Anterior cingulate cortex (tissue), 58 donors: ENCODE measurements around the gene ZBTB17.
"Not testable (repeated sequence)": the region's sequence is repeated elsewhere in the genome, so short reads cannot be mapped to it uniquely, and the experiment has no call there.

ENCODE experiments used
- DNase-seq, 58 donors: peaks; one replicate each; lab custom pipeline; 2025; lab: John Stamatoyannopoulos, UW

ZBTB17 gene

DNA sequence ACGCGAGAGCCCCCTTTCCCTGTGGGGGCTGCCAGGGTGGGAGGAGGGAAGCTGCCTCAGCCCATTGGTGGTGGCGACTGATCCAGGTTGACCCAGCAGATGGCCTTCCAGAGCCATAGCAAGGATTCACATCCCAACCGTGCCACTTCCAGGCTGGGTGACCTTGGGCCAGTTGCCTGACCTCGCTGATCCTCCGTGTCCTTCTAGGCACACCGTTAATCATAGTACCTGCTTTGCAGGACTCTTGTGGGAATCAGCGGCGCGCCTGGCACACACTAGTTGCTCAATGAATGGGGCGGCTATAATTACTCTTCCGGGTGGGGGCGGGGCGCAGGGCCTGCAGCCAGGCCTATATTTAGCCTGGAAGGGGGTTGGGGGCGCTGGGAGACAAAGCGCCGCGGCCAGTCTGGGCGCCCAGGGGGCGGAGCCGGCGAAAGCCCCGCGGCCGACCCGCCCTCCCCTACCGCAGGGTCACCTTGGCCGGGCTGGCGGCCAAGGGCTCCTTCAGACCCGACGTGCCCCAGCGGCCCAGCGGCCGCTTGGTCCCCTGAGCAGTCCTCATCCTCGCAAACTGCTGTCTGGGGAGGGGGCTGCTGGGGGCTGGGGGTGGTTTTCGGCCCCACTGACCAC lies 36.8 kb upstream of the ZBTB17 start:
- DNase-seq: peak in 25 of 58 donors; percentile 7 to 65 (median 15)

DNA sequence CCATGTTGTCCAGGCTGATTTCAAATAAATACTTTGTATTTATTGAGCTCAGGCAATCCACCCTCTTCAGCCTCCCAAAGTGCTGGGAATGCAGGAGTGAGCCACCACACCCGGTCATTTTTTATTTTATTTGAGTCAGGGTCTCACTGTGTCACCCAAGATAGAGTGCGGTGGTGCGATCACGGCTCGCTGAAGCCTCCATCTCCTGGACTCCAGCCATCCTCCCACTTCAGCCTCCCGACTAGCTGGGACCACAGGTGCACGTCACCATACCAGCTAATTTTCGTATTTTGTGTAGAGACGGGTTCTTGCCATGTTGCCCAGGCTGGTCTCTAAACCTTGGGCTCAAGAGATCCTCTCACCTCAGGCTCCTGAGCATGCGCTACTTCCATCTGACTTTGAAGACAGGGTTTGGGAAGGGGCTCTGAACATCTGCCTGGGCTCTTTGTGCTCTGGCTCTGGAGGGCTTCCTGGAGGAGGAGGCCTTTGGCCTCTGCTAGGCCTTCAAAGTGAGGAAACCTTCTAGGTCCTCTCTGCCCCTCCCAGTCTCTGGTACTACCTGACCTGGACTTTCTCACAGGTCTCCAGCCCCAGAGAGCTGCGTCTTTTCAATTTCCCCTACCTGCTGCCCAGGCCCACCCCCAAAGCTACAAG lies 36.2 kb upstream of the ZBTB17 start:
- peak in 1 of 58 donors; percentile 60 for DNase-seq

DNA sequence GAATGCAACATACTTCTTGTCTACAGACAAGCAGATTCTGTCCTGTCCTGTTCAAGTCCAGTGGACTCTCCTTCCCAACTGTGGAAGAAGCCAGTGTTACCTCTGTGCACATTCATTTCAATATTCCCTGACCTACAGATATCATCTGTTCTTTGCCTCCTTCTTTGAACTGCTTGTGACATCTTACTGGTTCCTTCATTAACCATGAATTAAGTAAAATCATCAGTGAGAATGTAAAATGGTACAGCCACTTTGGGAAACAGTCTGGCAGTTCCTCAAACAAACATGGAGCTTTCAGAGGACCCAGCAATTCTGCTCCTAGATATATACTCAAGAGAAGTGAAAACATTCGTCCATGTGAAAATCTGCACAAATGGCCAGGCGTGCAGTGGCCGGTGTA lies 34.9 kb upstream of the ZBTB17 start:
- no peak for DNase-seq

DNA sequence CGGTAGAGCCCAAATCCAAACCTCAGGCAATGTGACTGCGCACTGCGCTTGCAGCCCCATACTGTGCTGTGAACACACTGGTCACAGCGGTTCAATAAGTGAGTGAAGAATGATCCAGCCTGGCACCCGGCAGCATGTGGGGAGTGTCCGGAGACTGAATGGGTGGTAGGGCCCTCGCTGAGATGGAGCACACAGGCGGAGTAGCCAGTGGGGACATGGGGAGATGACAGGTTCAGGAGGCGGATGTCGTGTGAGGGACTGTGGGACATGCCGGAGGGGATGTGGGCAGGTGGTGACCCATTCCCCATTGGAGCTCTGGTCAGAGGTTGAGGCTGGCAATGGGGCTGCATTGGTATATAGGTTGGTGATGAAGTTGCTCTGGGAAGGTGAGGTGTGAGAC lies 33.8 kb upstream of the ZBTB17 start:
- DNase-seq: no peak

DNA sequence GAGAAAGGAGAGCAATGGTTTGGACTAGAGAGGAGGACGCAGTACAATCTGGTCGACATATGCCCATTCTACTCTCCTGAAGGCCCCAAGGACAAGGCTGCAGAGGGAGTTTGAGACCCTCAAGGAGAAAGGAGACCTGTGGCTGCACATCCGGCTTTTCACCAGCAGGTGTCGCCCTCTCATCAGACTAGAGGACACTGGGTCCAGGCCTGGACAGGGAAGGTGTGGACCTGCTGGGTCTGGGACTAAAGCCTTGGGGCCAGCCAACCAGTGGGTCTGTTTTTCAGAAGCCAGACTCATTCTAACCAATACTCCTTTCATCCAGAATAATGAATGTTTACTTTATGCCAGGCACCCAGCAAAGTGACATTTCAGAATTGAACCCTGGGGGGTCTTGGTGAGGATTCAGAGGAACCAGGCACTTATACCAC lies 33.1 kb upstream of the ZBTB17 start:
- peak in 55 of 58 donors; percentile 10 to 85 (median 50) for DNase-seq

DNA sequence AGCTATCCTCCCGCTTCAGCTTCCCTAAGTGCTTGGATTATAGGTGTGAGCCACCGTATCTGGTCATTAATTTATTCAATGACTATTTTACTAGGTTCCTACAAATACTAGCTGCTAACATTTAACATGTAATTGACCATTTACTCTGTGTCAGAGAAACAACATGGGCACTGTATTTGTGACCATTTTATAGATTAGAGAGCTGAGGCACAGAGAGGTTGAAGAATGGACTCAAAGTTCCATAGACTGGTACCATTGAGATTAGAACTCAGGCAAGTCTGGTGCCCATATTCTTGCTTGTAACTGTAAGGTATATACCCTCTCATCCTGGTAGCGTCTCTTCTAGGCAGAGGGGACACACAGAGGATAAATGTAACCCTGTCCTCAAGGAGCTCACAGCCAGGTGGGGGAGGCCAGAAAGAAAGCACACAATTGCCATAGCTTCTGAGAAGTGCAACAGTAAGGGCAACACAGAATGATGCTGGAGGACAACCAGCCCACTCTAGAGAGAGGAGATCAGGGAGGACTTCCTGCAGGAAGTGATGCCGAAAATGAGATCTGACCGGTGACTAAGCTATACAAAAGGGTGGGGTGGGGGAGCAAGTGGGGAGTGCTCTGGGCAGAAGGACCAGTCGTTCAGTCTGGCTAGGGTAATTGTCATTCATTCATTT lies 31.9 kb upstream of the ZBTB17 start:
- DNase-seq: no peak

DNA sequence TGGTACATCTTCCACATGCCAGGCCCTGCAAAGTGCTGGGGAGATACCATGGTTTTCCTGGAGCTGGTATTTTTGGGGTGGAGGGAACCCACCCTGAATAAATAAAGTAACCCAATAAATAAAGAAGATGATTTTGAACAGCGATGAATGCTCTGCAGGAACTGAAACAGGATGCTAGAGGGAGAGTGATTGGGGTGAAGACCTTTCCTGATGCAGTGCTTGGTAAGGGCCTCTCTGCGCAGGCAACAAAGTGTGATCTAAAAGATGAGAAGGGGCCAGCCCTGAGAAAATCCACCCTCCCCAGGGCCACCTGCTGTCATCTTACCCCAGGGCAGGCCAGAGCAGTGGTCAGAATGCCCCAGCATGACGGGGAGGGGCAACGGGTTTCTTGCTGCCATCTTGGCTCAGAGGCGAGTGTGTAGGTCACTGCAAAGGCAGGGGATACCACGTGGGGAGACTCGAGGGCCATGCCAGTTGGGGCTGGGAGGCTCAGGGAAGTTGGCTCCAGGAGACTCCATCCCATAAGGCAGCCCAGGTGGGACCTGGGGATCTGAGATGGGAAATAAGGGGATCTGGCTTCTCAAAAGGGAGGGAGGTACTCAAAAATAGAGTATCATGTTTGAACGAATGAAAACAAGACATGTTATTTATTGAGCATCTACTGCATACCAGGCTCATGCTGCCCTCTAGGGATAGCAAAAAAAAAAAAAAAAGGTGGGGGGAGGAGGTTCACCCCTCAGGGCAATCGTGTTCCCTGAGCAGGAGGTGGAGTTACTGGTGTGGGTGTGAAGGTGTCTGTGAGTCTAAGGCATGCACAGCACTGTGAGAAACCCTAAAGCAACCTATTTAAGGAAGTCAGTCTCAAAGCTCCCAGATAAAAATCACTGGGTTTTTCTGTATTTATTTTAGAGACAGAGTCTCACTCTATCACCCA lies 30.9 kb upstream of the ZBTB17 start:
- DNase-seq: no peak

DNA sequence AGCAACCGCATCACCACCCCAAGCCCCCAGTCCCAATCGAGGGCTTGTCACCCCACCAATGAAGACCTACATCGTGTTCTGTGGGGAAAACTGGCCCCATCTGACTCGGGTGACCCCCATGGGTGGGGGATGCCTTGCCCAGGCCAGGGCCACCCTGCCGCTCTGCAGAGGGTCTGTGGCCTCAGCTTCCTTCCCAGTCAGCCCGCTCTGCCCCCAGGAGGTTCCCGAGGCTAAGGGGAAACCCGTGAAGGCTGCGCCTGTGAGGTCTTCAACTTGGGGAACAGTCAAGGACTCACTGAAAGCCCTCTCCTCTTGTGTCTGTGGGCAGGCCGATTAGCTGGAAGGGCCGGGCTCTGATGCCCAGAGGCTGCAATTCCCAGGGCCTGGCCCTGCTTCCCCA lies 30.1 kb upstream of the ZBTB17 start:
- DNase-seq: no peak

DNA sequence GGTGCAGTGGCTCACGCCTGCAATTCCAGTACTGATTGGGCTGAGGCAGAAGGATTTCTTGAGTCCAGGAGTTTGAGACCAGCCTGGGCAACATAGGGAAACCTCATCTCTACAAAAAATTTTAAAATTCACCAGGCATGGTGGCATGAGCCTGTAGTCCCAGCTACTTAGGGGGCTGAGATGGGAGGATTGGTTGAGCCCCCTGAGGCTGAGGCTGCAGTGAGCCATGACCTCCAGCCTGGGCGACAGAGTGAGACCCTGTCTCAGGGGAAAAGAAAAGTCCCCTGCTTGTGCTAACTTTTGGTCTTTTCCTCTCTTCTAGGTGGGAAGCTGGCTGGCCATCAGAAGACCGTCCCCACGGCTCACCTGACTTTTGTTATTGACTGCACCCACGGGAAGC lies 29.7 kb upstream of the ZBTB17 start:
- no peak for DNase-seq

DNA sequence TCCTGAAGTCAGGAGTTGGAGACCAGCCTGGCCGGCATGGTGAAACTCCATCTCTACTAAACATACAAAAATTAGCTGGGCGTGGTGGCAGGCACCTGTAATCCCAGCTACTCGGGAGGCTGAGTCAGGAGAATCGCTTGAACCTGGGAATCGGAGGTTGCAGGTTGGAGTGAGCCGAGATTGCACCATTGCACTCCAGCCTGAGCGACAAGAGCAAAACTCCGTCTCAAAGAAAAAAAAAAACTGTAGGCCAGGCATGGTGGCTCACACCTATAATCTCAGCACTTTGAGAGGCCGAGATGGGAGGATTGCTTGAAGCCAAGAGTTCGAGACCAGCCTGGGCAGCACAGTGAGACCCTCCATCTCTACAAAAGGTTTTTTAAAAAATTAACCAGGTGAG lies 25.4 kb upstream of the ZBTB17 start:
- DNase-seq: not testable (repeated sequence)

DNA sequence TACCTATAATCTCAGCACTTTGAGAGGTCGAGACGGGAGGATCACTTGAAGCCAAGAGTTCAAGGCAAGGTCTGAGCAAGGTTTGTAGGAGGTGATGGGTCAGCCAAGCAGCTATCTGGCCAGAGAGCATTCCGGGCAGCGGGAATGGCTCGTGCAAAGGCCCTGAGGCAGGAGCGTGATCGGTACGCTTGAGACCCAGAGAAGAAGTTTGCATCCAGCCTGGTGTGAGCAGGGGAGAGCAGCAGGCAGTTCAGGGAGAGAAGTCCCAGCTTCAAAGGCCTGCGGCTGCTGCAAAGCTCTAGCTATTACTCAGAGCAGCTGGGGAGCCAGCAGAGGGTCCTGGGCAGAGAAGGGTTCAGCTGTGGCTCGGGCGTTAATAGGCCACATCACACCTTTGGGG lies 23.0 kb upstream of the ZBTB17 start:
- no peak for DNase-seq

DNA sequence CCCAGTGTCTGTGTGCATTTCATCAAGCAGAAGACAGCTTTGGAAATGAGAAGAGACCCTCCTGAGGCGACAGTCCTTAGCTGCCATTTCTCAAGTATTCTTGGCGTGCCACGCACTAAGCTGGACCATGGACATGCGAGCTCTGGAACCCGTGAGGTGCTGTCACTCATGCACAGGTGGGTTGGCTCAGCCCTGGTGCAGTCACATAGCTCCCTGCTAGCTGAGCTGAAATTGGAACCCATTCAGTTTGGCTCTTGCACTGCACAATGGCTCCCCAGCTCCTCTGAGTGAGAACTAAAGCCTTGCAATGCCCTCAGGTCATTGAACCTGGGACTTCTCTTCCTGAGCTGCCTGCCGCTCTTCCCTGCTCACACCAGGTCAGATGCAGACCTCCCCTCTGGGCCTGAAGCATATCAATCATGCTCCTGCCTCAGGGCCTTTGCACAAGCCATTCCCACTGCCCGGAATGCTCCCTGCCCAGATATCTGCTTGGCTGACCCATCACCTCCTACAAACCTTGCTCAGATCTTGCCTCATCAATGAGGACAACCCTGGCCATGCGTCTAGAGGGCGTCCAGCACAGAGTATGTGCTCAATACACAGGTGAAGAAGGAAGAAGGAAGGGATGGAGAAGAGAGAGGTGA lies 21.9 kb upstream of the ZBTB17 start:
- DNase-seq: no peak

DNA sequence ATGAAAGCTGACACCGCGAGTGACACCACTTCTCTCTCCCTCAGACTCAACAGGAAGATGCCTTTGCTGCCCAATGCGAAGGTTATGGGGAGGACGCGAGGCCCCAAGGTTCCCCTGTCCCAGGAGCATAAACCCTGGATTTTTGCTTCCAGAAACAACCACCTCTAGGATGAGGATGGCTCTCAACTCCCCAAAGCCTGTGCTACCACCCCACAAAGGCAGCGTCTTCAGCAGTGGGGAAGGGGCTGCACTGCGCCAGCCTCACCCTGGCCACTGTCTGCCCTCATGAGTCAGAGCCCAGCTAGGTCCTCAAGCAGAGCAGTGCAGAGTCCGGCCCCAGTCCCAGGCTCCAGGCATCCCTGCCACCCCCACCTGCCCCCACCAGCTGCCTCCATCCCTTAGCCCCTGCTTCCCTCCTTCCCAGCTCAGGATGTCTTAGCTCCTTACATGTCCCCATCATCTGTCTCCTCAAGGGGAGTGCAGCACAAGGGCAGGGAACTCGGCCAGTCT lies 21.2 kb upstream of the ZBTB17 start:
- DNase-seq: no peak

DNA sequence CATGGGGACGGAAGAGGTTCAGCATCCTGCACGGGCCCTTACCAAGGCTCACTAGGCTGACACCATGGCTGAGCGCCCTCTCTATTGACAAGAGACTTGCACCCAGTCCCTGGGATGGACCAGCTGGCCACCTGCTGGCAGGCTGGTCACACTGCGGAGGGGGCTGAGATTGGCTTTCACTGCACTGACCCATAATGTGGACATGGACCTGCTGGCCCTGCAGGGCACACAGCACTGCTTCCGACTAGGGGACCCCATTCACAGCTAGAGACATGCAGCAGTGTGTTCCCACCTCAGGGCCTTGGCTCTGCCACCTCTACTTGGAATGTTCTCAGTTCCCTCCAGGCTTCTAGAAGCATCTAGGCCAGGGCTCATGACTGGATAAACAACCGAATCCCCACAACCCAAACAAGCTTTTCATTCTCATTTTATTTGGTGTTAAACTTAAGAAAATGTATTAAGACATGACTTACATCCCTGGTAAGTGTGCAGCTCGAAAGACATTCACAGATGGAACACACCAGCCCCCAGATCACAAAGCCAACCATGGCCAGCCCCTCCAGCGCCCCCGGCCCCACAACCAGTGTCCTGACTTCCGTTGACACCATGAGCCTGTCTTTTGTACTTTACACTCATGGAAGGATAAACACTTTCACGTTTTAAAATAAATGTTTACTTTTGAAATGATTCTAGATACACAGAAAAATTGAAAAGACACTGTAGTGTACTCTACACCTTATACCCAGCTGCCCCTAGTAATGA lies 18.9 kb upstream of the ZBTB17 start:
- DNase-seq: peak in 50 of 58 donors; percentile 8 to 77 (median 42)

DNA sequence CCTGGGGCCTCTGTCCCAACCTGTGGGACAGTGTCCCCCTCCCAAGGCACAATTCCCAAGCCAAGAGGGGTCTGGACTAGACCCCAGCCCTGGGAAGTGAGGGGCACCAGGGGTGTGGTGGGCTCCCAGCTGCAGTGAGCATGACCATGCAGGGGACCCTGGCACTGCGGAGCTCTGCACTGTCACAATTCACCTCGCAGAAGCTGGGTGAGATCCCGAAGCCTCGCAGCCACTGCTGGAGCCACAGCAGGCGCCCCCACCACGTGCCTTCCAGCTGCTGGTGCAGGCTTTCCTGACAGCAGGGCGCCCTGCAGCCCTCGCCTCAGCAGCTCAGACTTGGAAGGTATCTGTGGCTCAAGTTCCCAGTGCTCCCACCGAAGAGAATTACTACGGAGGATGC lies 18.2 kb upstream of the ZBTB17 start:
- no peak for DNase-seq

DNA sequence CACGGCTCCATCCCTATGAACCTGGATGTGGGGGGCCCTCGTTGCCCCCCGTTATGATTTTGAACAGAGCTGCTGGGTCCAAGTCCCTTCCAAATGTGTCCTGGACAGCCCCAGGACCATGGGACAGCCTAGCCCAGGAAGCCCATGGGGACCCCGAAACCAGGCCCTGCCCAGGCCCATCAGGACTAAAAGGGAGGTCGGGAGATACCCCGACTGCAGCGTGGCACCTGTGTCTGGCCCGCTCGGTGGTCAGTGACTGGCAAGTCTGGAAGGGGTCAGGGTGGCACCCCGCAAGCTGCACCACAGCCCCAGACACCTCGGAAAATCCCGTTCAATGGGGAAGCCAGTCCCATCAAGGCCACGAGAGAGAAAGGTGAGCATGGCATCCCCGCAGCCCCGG lies 17.8 kb upstream of the ZBTB17 start:
- no peak for DNase-seq

DNA sequence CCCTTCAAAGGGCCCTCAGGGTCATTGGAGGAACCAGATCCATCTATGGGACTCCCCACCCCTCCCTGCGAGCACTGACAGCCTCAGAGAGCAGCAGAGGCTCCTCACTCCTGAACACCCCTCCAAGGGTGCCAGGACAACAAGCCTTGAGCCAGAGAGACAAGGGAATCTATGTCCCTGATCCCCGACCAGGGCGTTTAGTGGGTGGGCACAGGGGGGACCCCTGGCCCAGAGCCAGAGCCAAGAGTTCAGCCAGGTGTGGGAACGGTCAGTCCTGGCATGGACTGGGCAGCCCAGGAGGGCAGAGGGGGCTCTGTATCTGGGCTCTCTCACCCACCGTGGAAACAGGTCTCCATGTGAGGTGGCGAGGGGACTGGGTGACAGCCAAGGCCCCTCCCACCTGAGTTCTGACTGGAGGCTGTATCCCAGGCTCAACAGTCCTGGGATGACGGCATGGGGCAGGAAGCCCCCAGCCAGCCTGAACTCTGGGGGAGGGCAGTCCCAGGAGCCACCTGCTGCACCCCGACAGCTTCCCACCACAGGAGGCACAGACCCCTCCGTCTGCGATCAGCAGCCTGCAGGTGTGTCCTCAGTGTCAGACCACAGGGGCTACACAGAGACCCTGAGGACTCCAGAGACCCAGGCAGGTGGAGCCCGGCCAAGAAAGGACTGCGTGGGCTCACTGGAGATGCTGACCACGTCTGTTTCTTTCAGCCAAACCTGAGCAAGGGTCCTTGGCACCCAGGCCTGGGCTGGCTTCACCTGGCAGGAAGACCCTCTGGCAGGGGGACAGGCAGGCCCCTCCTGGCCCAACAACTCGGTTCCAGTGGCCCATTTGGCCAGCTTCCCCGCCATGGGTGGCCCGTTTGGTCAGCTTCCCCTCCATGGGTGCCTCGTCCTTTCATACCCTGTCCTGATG lies 16.9 kb upstream of the ZBTB17 start:
- DNase-seq: no peak

DNA sequence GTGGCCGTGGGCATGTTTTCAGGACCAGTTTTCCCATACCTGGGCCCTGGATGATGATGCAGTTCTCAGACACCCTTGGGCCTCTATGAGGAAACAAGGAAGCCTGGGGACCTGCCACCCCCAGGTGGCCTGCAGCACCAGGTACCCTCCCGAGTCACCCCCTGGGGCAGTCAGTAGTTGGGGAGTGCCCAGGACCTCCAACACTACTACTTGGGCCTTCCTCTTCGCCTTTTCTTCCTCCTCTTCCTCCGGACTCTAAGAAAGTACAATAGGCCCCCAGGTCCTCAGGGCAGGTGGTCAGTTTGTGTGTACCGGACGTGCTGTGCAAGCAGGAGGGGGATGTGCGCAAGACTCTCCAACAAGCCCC lies 16.3 kb upstream of the ZBTB17 start:
- no peak for DNase-seq
